K562 (cell line): ENCODE data around the gene ACTR3. TPM values are rescaled to one million over a fixed set of nuclear protein-coding genes. Genes with fewer than 3 reads are reported as not detected.
A peak's percentile ranks its signal among the peaks of the same experiment; 100 is the strongest.

ENCODE experiments used
- HCFC1 ChIP-seq: IDR thresholded peaks from 2 replicates; pipeline ENCODE4 v1.6.1; 2012; ENCODE audit warnings: low read depth, low read length, improper control_type of control experiment
- ILK ChIP-seq: fragments of 450-650 bp; IDR thresholded peaks from 2 replicates; pipeline ENCODE4 v1.6.1; 2016; ENCODE audit warnings: missing genetic modification characterization, low read depth, mild to moderate bottlenecking, missing compliant biosample characterization, moderate library complexity, borderline replicate concordance
- KAT7 ChIP-seq: sonication (generic); formaldehyde crosslinking; IDR thresholded peaks from 2 replicates; pipeline ENCODE4 v1.8.0; 2022; ENCODE audit warnings: missing genetic modification reagents, mild to moderate bottlenecking, borderline replicate concordance
- LCOR ChIP-seq: sonication (generic); formaldehyde crosslinking; IDR thresholded peaks from 2 replicates; pipeline ENCODE4 v1.8.0; 2022; ENCODE audit warnings: mild to moderate bottlenecking, missing genetic modification reagents
- LEF1 ChIP-seq: fragments of 450-650 bp; IDR thresholded peaks from 2 replicates; pipeline ENCODE4 v1.6.1; 2016; ENCODE audit warnings: mild to moderate bottlenecking
- RFX7 ChIP-seq: fragments of 250-450 bp; sonication (Bioruptor Pico); IDR thresholded peaks from 2 replicates; pipeline ENCODE4 v1.5.1; 2021; ENCODE audit warnings: mild to moderate bottlenecking
- SMARCE1 ChIP-seq: fragments of 450-650 bp; IDR thresholded peaks from 2 replicates; pipeline ENCODE4 v1.7.1; 2016; ENCODE audit warnings: mild to moderate bottlenecking
- ZNF785 ChIP-seq: fragments of 250-450 bp; sonication (Bioruptor Pico); IDR thresholded peaks from 2 replicates; pipeline ENCODE4 v1.4.0; 2020; ENCODE audit warnings: mild to moderate bottlenecking
- polyA plus RNA-seq, 8 experiments: library from polyadenylated mRNA; depleted of rRNA in 4 of 8; stranded (reverse) in 5 of 8; unstranded in 3 of 8; fragments of >200 nt; fragmentation: Nextera tagmentation in 2 of 8; fragmentation: Illumina TruSeq in 1 of 8; extraction: Ambion mirVana in 2 of 8; extraction: Trizol in 1 of 8; gene quantifications; 2 replicates each; pipeline versions ENCODE4 v1.2.1 to v1.2.3, GENCODE V29; 2011 to 2014; ENCODE audit warnings: inconsistent platforms in 1 of 8, missing spikeins in 1 of 8
- total RNA-seq, 7 experiments: library from RNA; depleted of rRNA in 6 of 7; stranded (reverse); fragments of >200 nt in 6 of 7; fragmentation: Illumina TruSeq in 2 of 7; extraction: Trizol in 2 of 7; gene quantifications; 2 replicates each; pipeline versions ENCODE4 v1.2.1 to v1.2.3, GENCODE V29; 2011 to 2021; ENCODE audit warnings: low replicate concordance in 1 of 7
- TF ChIP-seq, protein P1 (sequence below): IDR thresholded peaks from 3 replicates; pipeline ENCODE4 v1.6.1; 2011; ENCODE audit warnings: borderline replicate concordance, mild to moderate bottlenecking, moderate library complexity; ENCODE audit not compliant: insufficient read length; ENCODE audit errors: extremely low read depth
- TF ChIP-seq, protein P2 (sequence below): IDR thresholded peaks from 2 replicates; pipeline ENCODE4 v1.6.1; 2014; ENCODE audit warnings: antibody characterized with exemption
- TF ChIP-seq, protein P3 (sequence below), 2 experiments: fragments of 450-650 bp; IDR thresholded peaks; 2 replicates each; pipeline ENCODE4 v1.6.1; 2018; ENCODE audit warnings: mild to moderate bottlenecking in 2 of 2, low read depth in 1 of 2; ENCODE audit not compliant: partially characterized antibody in 2 of 2
- TF ChIP-seq, protein P4 (sequence below): sonication (generic); formaldehyde crosslinking; IDR thresholded peaks from 2 replicates; pipeline ENCODE4 v1.8.0; 2022; ENCODE audit warnings: mild to moderate bottlenecking, missing genetic modification reagents

ACTR3 gene
- total and polyA plus RNA-seq, 9 of the 15 experiments (the other 6 are each of a cell fraction or from before 2014, with no cell fraction given), result 49.0 to 354 (median 249) TPM

DNA sequence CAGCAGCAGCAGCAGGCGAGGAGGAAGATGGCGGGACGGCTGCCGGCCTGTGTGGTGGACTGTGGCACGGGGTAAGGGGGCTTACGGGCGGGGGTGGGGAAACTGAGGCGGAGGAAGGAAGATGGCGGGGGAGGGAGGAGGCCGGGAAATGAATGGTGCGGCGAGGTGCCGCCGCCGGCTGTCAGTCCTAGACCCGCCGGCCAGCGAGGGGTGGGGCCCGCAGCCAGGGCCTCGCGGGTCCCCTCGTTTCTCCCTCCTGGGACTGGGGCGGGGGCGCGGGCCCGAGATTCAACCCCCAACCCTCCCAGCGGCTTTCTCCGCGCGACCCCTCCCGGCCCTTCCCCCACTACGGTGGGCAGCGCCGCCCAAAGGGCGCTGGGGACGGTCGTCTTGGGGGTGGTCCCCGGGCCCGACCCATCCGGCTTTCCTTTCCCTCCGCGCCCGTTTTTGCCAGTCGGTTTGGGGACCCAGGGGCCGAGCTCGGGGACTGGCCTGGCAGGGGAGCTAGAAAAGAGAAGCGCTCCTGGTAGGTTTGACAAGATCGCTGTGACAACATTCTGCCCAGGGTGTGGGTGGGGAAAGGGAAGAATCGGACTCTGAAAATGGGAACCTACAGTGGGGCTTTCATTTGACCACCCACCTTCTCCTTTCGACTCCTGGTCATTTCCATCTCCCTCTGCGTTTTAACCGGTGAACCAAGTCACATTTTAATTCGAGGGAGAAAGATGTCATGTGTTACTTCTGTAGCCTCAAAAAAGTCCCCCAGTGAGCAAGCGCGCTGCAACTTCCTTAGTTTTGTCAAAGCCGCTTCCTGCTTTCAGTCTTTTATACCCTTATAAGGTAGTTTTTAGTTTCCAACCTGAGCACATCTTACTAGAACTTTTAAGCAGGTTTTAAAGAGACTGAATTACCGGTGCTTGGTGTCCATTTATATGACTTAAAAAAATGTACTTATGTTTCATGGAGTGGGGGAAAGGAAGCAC, 655 bp downstream of the ACTR3 start (continued):
- TF ChIP-seq, protein P1, sequence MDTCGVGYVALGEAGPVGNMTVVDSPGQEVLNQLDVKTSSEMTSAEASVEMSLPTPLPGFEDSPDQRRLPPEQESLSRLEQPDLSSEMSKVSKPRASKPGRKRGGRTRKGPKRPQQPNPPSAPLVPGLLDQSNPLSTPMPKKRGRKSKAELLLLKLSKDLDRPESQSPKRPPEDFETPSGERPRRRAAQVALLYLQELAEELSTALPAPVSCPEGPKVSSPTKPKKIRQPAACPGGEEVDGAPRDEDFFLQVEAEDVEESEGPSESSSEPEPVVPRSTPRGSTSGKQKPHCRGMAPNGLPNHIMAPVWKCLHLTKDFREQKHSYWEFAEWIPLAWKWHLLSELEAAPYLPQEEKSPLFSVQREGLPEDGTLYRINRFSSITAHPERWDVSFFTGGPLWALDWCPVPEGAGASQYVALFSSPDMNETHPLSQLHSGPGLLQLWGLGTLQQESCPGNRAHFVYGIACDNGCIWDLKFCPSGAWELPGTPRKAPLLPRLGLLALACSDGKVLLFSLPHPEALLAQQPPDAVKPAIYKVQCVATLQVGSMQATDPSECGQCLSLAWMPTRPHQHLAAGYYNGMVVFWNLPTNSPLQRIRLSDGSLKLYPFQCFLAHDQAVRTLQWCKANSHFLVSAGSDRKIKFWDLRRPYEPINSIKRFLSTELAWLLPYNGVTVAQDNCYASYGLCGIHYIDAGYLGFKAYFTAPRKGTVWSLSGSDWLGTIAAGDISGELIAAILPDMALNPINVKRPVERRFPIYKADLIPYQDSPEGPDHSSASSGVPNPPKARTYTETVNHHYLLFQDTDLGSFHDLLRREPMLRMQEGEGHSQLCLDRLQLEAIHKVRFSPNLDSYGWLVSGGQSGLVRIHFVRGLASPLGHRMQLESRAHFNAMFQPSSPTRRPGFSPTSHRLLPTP, result no peak
- peak; percentile 31; the same call in 1 of the 2 replicates for TF ChIP-seq LCOR (CRISPR knock-in tag)
- TF ChIP-seq, protein P2, sequence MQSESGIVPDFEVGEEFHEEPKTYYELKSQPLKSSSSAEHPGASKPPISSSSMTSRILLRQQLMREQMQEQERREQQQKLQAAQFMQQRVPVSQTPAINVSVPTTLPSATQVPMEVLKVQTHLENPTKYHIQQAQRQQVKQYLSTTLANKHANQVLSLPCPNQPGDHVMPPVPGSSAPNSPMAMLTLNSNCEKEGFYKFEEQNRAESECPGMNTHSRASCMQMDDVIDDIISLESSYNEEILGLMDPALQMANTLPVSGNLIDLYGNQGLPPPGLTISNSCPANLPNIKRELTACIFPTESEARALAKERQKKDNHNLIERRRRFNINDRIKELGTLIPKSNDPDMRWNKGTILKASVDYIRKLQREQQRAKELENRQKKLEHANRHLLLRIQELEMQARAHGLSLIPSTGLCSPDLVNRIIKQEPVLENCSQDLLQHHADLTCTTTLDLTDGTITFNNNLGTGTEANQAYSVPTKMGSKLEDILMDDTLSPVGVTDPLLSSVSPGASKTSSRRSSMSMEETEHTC, result no peak
- no peak for TF ChIP-seq LEF1
- TF ChIP-seq, protein P3, sequence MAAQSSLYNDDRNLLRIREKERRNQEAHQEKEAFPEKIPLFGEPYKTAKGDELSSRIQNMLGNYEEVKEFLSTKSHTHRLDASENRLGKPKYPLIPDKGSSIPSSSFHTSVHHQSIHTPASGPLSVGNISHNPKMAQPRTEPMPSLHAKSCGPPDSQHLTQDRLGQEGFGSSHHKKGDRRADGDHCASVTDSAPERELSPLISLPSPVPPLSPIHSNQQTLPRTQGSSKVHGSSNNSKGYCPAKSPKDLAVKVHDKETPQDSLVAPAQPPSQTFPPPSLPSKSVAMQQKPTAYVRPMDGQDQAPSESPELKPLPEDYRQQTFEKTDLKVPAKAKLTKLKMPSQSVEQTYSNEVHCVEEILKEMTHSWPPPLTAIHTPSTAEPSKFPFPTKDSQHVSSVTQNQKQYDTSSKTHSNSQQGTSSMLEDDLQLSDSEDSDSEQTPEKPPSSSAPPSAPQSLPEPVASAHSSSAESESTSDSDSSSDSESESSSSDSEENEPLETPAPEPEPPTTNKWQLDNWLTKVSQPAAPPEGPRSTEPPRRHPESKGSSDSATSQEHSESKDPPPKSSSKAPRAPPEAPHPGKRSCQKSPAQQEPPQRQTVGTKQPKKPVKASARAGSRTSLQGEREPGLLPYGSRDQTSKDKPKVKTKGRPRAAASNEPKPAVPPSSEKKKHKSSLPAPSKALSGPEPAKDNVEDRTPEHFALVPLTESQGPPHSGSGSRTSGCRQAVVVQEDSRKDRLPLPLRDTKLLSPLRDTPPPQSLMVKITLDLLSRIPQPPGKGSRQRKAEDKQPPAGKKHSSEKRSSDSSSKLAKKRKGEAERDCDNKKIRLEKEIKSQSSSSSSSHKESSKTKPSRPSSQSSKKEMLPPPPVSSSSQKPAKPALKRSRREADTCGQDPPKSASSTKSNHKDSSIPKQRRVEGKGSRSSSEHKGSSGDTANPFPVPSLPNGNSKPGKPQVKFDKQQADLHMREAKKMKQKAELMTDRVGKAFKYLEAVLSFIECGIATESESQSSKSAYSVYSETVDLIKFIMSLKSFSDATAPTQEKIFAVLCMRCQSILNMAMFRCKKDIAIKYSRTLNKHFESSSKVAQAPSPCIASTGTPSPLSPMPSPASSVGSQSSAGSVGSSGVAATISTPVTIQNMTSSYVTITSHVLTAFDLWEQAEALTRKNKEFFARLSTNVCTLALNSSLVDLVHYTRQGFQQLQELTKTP (IDR thresholded peaks at IDR 0.05; ENCODE audit: low read depth in 1 of 2, partially characterized antibody in 2 of 2), result peak in 1 of 2 experiments; percentile 53
- no peak for TF ChIP-seq HCFC1
- 0 out of 2 replicates have a peak, but pooled peaks have one; percentile 62 for TF ChIP-seq RFX7 (CRISPR knock-in tag)
- peak; percentile 88; the same call in 1 of the 2 replicates for TF ChIP-seq KAT7 (CRISPR knock-in tag)
- TF ChIP-seq ZNF785 (CRISPR knock-in tag), result no peak
- TF ChIP-seq ILK (tag), result no peak
- TF ChIP-seq, protein P4, sequence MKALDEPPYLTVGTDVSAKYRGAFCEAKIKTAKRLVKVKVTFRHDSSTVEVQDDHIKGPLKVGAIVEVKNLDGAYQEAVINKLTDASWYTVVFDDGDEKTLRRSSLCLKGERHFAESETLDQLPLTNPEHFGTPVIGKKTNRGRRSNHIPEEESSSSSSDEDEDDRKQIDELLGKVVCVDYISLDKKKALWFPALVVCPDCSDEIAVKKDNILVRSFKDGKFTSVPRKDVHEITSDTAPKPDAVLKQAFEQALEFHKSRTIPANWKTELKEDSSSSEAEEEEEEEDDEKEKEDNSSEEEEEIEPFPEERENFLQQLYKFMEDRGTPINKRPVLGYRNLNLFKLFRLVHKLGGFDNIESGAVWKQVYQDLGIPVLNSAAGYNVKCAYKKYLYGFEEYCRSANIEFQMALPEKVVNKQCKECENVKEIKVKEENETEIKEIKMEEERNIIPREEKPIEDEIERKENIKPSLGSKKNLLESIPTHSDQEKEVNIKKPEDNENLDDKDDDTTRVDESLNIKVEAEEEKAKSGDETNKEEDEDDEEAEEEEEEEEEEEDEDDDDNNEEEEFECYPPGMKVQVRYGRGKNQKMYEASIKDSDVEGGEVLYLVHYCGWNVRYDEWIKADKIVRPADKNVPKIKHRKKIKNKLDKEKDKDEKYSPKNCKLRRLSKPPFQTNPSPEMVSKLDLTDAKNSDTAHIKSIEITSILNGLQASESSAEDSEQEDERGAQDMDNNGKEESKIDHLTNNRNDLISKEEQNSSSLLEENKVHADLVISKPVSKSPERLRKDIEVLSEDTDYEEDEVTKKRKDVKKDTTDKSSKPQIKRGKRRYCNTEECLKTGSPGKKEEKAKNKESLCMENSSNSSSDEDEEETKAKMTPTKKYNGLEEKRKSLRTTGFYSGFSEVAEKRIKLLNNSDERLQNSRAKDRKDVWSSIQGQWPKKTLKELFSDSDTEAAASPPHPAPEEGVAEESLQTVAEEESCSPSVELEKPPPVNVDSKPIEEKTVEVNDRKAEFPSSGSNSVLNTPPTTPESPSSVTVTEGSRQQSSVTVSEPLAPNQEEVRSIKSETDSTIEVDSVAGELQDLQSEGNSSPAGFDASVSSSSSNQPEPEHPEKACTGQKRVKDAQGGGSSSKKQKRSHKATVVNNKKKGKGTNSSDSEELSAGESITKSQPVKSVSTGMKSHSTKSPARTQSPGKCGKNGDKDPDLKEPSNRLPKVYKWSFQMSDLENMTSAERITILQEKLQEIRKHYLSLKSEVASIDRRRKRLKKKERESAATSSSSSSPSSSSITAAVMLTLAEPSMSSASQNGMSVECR, result peak; percentile 63; the same call in 1 of the 2 replicates
- TF ChIP-seq SMARCE1, result no peak
